Duodenal mucosa (tissue), 2 donors: Measurements from ENCODE around the gene CTSF.

Experiments
- H3K27ac ChIP-seq: one replicate; pipeline ENCODE4 v1.7.0; 2013; ENCODE audit warnings: low read depth, low read length
- H3K27me3 ChIP-seq, 2 donors: one replicate each; pipeline ENCODE4 v1.7.0; 2013; ENCODE audit warnings: low read length in 2 of 2, control low read depth in 1 of 2; ENCODE audit not compliant: insufficient read depth in 2 of 2, control insufficient read depth in 1 of 2
- H3K36me3 ChIP-seq, 2 donors: one replicate each; pipeline ENCODE4 v1.7.0; 2013; ENCODE audit warnings: low read length in 2 of 2, control low read depth in 1 of 2; ENCODE audit not compliant: insufficient read depth in 2 of 2, control insufficient read depth in 1 of 2
- H3K4me1 ChIP-seq, 2 donors: one replicate each; pipeline ENCODE4 v1.7.0; 2013; ENCODE audit warnings: low read length in 2 of 2, control low read depth in 1 of 2; ENCODE audit not compliant: insufficient read depth in 2 of 2, control insufficient read depth in 1 of 2
- H3K4me3 ChIP-seq, 2 donors: one replicate each; pipeline ENCODE4 v1.7.0; 2013; ENCODE audit warnings: low read length in 2 of 2, low read depth in 1 of 2
- H3K9ac ChIP-seq, 2 donors: one replicate each; pipeline ENCODE4 v1.7.0; 2013; ENCODE audit warnings: low read length in 2 of 2, low read depth in 1 of 2
- H3K9me3 ChIP-seq, 2 donors: one replicate each; pipeline ENCODE4 v1.7.0; 2013; ENCODE audit warnings: low read length in 2 of 2, control low read depth in 1 of 2; ENCODE audit not compliant: control insufficient read depth in 1 of 2

Gene CTSF

DNA sequence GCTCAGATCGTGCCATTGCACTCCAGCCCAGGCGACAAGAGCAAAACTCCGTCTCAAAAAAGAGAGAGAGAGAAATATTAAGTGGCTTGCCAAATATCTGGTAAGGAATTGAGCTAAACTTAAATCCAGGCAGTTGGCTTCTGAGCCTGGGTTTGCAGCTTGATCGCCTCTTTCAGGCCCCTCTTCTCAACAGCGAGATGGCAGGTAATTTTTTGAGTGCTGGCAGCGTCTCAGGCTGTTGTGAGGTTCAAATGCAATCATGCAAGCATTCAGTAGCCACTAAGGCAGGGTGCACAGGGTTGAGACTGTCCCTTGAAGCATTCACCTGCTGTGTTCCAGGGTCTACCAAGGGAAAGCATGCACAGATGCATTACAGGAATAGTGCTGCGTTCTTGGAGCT, 670 bp upstream of the CTSF start:
- Histone ChIP-seq H3K9me3 (no peaks in the 10 kb centered on the region), H3K9ac (no peak overlapping the region), H3K4me1 (peaks cover 3 to 4% of the 10 kb centered on the region in 2 donors), H3K27me3 (peaks cover 7 to 11% of the 10 kb centered on the region in 2 donors), H3K4me3 (no peak overlapping the region), H3K27ac (no peak overlapping the region), H3K36me3 (no peaks in the 10 kb centered on the region)

DNA sequence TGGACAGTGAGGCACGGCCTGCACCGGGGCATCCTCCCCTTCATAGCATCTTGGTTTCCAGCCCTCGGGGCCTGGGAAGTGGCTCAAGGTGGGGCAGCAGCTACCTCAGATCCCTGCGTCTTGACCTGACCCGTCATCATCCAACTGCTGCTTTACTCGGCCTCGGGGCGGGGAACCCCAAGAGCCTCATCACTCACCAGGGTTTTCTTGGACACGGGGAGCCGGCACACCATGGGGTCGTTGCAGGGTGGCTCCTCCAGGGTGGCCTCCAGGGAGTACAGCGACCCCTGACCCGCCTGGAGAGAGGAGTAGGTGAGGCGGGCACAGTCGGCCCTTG, 651 bp downstream of the CTSF start:
- no peak overlapping the region for H3K9ac ChIP-seq
- peak overlapping the region; percentile 56 to 66 for H3K4me3 ChIP-seq
- H3K36me3 ChIP-seq = no peaks in the 10 kb centered on the region
- no peaks in the 10 kb centered on the region for H3K9me3 ChIP-seq
- peaks cover 7 to 11% of the 10 kb centered on the region in 2 donors for H3K27me3 ChIP-seq
- H3K4me1 ChIP-seq = peaks cover 3 to 4% of the 10 kb centered on the region in 2 donors
- H3K27ac ChIP-seq = no peak overlapping the region

DNA sequence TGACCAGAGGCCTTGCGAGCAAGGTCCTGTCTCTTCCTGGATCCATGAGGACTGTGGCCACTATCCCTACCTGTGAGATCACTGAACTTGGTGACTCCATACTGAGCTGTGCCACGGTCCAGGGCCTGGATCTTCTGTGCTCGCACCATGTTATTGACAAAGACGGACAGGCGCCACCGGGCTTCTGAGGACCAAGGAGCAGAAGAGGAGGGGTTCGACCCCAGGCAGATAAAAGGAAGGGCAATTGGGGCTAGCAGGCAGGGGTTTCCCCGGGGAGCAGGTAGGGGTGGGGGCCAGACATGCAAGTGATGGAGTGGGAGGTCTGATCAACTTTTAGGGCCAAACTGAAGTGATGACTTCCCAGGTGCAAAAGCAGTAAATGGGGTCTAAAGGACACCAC, 2.2 kb downstream of the CTSF start:
- H3K4me1 ChIP-seq = peaks cover 3 to 4% of the 10 kb centered on the region in 2 donors
- peaks cover 7 to 11% of the 10 kb centered on the region in 2 donors for H3K27me3 ChIP-seq
- H3K27ac ChIP-seq = no peak overlapping the region
- no peak overlapping the region for H3K9ac ChIP-seq
- H3K4me3 ChIP-seq = no peak overlapping the region
- no peaks in the 10 kb centered on the region for H3K36me3 ChIP-seq
- H3K9me3 ChIP-seq = no peaks in the 10 kb centered on the region

DNA sequence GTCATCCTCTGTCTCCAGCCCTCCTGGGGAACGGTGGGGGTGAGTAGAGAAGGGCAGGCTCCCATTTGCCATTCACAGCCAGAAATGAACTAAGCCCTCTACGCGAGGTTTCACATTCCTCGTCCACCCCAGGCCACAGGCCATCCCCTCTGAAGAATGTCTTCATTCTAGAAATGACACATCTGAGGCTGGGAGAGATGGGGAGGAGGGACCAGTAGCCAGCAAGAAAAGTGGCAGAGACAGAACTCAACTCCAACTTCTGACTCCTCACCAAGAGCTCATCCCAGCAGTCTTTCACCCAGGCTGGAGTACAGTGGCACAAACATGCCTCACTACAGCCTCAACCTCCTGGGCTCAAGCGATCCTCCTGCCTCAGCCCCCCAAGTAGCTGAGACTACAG, 3.4 kb downstream of the CTSF start:
- no peak overlapping the region for H3K27ac ChIP-seq
- peaks cover 3 to 4% of the 10 kb centered on the region in 2 donors for H3K4me1 ChIP-seq
- H3K27me3 ChIP-seq = peaks cover 7 to 11% of the 10 kb centered on the region in 2 donors
- no peaks in the 10 kb centered on the region for H3K36me3 ChIP-seq
- H3K9me3 ChIP-seq = no peaks in the 10 kb centered on the region
- H3K4me3 ChIP-seq = no peak overlapping the region
- no peak overlapping the region for H3K9ac ChIP-seq

DNA sequence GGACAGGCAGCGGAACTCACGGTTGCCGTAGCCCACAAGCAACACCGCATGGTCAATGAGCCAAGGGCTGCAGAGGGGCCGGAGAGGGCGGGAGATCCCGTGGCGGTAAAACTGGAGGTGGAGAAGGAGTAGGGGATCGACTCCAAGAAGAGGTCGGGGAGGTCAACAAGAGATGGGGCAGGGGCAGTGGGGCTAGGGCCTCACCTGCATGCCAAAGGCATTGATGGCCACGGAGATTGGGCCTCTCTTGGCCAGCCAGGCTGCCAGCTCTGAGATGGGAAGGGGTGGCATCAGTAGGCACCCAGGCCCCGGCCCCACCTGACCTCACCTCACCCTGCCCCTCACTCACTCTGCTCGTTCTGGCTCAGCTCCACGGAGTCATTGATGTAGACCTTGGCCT, 3.9 kb downstream of the CTSF start:
- Histone ChIP-seq H3K4me1 (peaks cover 3 to 4% of the 10 kb centered on the region in 2 donors), H3K9ac (no peak overlapping the region), H3K27me3 (peaks cover 7 to 11% of the 10 kb centered on the region in 2 donors), H3K9me3 (no peaks in the 10 kb centered on the region), H3K36me3 (no peaks in the 10 kb centered on the region), H3K27ac (no peak overlapping the region), H3K4me3 (no peak overlapping the region)

DNA sequence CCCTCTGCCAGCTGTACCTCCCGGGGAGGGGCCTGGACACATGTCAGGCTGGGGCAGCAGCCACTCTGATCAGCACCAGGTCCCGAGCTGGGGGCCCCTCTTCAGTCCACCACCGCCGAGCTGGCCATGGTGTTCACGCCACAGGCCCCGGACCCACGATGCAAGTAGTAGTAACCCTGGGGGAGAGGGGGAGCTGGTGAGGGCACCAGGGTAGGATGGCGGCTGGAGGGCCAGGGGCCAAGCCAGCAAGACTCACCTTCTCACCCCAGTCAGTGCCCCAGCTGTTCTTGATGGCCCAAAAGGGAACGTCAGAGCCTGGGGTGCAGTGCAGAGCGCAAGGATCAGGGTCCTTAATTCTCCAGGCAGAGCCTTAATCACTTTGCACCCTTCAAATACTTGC, 4.6 kb downstream of the CTSF start:
- Histone ChIP-seq H3K27ac (no peak overlapping the region), H3K9ac (no peak overlapping the region), H3K4me1 (peaks cover 3 to 7% of the 10 kb centered on the region in 2 donors), H3K27me3 (peaks cover 9 to 13% of the 10 kb centered on the region in 2 donors), H3K9me3 (no peaks in the 10 kb centered on the region), H3K4me3 (no peak overlapping the region), H3K36me3 (no peaks in the 10 kb centered on the region)

DNA sequence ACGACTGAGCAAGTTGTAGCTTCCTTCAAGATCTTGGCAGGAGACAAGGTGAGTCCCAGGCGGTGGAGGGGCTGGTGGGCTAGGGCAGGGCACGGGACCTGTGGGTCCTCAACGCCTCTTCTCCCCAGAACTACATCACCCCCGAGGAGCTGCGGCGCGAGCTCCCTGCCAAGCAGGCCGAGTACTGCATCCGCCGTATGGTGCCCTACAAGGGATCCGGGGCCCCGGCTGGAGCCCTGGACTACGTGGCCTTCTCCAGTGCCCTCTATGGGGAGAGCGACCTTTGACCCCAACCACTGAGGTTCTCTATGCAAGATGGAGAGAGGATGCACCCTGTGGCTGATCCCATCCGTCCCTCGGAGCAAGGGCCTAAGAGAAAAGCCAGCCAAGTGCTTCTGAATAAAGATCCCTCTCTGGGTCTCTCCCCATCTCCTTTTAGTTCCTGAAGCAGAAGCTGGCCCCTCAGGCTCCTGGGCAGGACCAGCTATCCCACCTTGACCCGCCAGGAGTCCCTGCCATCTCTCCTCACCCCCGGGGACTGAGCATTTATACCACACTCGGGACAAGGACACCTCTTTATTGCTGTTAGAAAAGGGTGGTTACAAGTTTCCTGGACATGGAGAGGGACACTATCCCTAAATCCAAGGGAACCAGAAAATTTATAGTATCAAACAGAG, 5.4 kb downstream of the CTSF start:
- H3K9ac ChIP-seq = no peak overlapping the region
- H3K4me3 ChIP-seq = no peak overlapping the region
- peaks cover 0 to 4% of the 10 kb centered on the region in 2 donors for H3K4me1 ChIP-seq
- H3K27me3 ChIP-seq = peaks cover 13 to 15% of the 10 kb centered on the region in 2 donors
- no peak overlapping the region for H3K27ac ChIP-seq
- H3K9me3 ChIP-seq = no peaks in the 10 kb centered on the region
- H3K36me3 ChIP-seq = no peaks in the 10 kb centered on the region

DNA sequence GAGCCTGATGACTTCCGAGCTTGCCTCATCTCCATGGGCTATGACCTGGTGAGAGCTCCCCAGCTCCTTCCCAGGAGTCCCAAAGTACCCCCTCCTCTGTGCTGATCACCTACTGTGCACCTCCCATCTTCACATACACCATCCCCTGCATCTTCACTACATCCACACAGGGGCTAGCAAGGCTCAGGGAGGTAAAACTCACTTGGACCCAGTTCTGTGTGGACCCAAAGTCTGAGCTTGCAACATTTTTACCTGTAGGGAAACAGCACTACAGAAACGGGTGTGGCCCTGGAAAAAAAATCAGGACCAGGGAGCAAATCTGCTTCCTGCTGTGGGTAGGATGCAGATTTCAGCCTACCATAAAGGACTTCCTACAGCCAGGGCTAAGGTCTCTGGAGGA, 6.1 kb downstream of the CTSF start:
- H3K27ac ChIP-seq = no peak overlapping the region
- peaks cover 8 to 11% of the 10 kb centered on the region in 2 donors for H3K27me3 ChIP-seq
- H3K4me1 ChIP-seq = peaks cover 0 to 4% of the 10 kb centered on the region in 2 donors
- no peak overlapping the region for H3K9ac ChIP-seq
- no peak overlapping the region for H3K4me3 ChIP-seq
- no peaks in the 10 kb centered on the region for H3K36me3 ChIP-seq
- no peaks in the 10 kb centered on the region for H3K9me3 ChIP-seq

DNA sequence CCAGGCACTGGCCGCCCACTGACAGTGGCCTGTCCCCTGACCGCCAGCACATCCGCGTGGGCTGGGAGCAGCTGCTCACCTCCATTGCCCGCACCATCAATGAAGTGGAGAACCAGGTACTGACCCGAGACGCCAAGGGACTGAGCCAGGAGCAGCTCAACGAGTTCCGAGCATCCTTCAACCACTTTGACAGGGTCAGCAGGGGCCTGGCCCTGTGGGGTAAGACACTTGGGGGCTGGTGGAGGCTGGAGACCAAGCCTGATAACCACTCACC, 6.5 kb downstream of the CTSF start:
- Histone ChIP-seq H3K36me3 (no peaks in the 10 kb centered on the region), H3K27me3 (peaks cover 4 to 11% of the 10 kb centered on the region in 2 donors)

DNA sequence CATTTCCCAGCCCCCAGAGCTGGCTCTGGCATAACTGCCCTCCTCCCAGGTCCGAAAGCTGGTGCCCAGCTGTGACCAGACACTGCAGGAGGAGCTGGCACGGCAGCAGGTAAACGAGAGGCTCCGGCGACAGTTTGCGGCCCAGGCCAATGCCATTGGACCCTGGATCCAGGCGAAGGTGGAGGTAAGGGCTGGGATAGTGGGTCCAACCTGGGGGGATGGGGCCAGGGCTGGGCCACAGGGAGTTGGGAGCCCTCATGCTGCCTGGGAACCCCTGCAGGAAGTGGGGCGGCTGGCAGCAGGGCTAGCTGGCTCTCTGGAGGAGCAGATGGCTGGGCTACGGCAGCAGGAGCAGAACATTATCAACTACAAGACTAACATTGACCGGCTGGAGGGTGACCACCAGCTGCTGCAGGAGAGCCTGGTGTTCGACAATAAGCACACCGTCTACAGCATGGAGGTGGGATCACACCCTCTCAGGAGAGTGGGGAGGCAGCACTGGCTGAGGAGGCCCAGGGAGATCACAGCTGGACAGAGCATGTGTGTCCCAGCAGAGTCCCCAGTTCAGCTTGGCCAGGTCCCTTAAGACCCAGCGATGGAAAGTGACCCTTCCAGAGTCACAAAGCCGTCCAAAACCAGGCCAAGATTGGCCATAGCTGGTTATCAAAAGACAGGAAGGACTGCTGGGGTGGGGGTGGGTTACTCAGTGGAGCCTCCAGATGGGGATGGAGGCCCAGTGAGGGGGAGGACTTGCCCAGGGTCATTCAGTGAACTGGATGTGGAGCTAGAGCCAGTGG, 7.0 kb downstream of the CTSF start:
- Histone ChIP-seq H3K27ac (no peak overlapping the region), H3K4me3 (no peak overlapping the region), H3K36me3 (no peaks in the 10 kb centered on the region), H3K27me3 (peaks cover 3 to 11% of the 10 kb centered on the region in 2 donors), H3K4me1 (peaks cover 0 to 4% of the 10 kb centered on the region in 2 donors), H3K9ac (no peak overlapping the region), H3K9me3 (no peaks in the 10 kb centered on the region)

More for the DNA sequence above, 6.5 kb downstream of the CTSF start:
- no peak overlapping the region for H3K9ac ChIP-seq
- no peak overlapping the region for H3K4me3 ChIP-seq
- H3K4me1 ChIP-seq = peaks cover 0 to 4% of the 10 kb centered on the region in 2 donors
- no peaks in the 10 kb centered on the region for H3K9me3 ChIP-seq
- H3K27ac ChIP-seq = no peak overlapping the region
